A549 treated with Mapracorat at 1 μM for 4 hours (cell line): ENCODE data around the gene PTX4. TPM values are rescaled to one million over a fixed set of nuclear protein-coding genes. Genes with fewer than 3 reads are reported as not detected.

ENCODE experiments used
- total RNA-seq: library from RNA; stranded (reverse); fragments of 200-300 nt; extraction: Qiagen RNA extraction; gene quantifications from 5 replicates; pipeline ENCODE4 v1.2.3, GENCODE V29; 2022

PTX4 gene, protein sequence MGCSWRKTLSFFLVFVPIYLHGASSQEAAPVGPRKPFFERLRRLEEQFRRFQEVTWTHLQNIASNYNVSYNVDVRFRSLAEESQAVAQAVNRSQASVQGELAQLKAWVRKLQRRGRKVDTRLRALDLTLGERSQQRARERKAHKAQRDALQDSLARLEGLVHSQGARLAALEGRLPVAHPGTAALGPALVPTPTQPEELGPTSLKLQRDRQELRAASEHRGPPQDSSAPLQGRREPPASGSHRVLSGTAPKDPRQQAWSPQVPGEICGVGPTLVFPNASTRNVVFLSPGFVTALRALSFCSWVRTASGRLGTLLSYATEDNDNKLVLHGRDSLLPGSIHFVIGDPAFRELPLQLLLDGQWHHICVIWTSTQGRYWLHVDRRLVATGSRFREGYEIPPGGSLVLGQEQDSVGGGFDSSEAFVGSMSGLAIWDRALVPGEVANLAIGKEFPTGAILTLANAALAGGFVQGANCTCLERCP
- total RNA-seq = not detected in 5 replicates

DNA sequence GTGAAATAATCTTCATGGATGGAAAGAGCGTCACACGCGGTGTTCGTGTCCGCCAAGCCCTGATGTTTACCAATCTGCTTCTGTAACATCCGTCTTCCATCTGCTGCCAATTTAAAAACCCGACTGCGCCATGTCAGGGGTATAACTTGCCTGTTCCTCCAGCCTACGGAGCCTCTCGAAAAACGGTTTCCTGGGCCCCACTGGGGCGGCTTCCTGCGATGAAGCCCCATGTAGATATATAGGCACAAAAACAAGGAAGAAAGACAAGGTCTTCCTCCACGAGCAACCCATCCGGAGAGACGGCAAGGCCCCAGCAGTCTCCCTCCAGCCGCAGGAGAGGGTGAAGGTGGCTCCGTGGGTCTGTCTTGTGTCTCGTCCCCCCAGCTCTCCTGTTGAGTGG, at the start of gene PTX4:
PTX4 (minus strand) TSS at position 326 of the 400 bp plus-strand sequence; CDS start at position 291, 35 bp downstream.

DNA sequence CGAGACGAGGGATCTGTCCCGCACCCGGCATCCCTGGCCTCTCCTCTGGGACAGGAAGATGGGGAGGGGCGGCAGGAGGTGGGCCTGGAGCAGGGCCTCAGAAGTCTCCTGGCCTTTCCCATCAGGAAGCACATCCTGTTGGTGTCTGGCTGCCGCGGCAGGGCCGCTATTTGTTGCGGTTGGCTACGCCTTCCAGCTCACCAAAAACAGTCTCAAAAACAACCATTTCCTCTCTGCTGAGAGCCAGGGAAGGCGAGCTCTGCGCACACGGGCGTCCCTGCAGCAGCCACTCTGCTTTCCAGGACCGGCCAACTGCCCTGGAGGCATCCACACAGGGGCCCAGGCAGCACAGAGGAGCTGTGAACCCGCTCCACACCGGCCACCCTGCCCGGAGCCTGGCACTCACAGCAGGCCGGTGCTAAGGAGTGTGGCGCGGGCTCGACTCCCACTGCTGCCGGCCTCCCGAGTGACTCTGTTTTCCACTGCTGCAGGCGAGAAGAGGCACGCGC, 44.8 kb upstream of the PTX4 start, which contains the start of gene TMEM204:
TMEM204 (plus strand) TSS at position 224 of the 509 bp plus-strand sequence. CDS start 610 bp downstream, outside the sequence.

DNA sequence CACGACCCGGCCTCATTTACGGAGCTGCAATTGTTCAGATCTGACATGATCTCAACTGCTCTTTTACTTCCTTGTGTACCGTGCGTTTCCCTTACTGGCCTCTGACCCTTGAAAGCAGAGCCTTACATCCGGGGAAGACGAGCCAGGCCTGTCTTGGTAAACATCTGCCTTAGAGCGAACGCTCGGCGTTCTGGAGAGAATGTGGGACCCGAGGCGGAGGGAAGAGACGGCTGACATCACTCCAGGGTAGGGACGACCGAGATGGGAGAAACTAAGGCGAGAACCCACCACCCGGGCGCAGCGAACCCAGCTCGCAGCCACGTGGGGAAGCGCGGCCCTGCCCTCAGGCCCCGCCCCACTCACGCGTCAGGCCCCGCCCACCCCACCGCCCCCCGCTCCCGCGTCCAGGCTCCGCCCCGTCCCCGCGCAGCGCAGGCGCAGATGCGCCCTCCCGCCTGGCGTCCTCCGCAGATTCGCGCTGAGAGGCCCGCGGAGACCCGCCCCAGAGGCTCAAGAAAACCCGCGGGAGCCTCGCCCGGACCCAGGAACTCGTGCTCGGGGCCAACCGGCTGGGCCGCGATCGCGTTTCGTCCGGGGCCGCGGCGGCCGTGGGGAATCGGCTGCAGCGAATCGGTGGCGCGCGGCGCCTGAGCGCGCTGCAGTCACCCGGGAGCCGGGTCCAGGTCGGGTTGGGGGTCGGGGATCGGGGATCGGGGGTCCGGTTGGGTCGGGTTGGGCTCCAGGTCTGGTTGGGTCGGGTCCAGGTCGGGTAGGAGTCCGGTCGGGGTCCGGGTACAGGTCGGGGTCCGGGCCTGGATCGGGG, 4.4 kb upstream of the PTX4 start, which contains the start of gene TELO2:
TELO2 (plus strand) TSS at position 438 of the 823 bp plus-strand sequence. CDS start 922 bp downstream, outside the sequence.

DNA sequence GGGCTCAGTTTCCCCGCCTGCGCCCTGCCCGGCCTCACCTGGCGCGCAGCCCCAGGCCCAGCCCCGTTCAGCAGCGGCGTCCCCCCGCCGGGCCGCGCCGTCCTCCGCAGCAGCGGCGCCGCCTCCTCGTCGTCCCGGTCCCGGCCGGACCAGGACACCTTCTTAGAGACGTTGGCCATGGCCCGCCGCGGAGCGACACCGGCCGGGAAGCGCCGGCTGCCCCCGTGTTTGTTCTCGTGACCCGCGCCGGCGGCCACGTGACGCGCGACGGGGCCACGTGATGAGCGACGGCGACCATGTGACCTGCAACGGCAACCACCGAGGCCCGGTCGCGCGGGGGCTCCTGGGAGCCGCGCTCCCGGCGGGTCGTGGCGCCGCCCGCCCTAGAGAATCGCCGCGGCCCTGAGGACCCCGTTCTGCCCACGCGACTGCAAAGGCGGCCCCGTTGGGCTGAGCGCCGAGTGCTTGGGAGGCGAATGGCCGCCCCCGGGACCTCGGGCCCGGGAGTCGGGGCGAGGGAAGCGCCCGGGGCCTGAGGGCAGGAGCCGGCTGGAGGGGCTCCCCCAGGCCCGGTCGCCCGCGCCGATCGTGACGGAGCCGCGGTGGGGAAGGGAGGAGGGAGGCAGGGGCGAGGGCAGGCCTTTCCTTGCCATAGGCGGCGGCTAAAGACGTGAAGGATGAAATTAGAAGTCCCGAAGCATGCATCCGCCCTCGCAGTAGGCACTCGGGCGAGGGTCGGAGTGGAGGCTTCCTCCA, 13.8 kb downstream of the PTX4 start, which contains the start of gene CLCN7:
CLCN7 (minus strand) TSS at position 233 of the 756 bp plus-strand sequence; CDS start at position 179, 54 bp downstream.

DNA sequence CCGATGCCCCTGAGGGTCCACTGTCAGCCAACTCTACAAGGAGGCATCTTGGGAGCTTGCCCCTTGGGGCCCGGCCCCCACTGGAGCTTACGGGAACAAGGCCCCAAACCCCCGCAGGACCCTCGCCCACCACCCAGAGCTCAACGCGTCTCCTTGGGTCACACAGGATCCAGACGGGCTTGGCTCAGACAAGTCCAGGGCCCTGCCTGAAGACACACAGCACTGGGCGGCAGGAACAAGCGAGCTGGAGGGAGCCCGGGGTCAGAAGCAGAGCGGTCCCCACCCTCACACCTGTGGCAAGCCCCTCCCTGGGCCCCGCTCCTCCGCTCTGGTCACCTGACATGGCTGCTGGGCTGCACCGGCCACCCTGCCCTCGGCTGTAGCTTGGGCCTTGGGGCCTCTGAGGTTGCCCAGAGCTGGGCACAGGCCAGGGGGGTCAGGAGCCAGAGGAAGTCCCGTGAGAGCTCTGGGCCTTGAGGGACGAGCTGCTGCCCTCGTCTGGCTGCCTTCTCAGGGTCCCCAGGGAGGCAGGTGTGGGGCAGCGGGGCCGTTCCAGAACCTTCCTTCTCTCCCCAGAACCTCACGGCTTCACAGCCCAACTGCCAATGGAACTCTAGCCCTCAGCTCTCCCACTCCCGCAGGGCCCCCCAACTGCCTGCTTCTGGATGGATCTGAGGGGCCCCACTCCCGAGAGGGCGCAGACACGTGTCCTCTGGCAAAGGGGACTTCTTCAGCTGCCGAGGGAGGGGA, 44.6 kb downstream of the PTX4 start, which contains the start of gene CCDC154:
CCDC154 (minus strand) TSS at position 577 of the 750 bp plus-strand sequence; CDS start at position 343, 234 bp downstream.

Other genes with a start within 250 kb of the PTX4 start
- 0.15 TPM in 1 of 5 replicates, not detected in the others for gene TPSAB1, start 248.2 kb downstream of the PTX4 start, total RNA-seq
- gene TPSD1, start 232.9 kb downstream of the PTX4 start, total RNA-seq = 0.11 TPM in 1 of 5 replicates, not detected in the others
- gene UBE2I, start 179.3 kb downstream of the PTX4 start, total RNA-seq = 154 to 191 TPM (median 162 TPM) in 5 replicates
- gene BAIAP3, start 155.3 kb downstream of the PTX4 start, total RNA-seq = 0.49 to 1.4 TPM (median 1.00 TPM) in 5 replicates
- gene TSR3, start 137.1 kb downstream of the PTX4 start, total RNA-seq = 56.9 to 97.4 TPM (median 93.0 TPM) in 5 replicates
- gene GNPTG, start 137.0 kb downstream of the PTX4 start, total RNA-seq = 24.6 to 38.0 TPM (median 35.0 TPM) in 5 replicates
- gene UNKL, start 74.2 kb downstream of the PTX4 start, total RNA-seq = 17.0 to 35.5 TPM (median 32.0 TPM) in 5 replicates
- 32.7 to 37.9 TPM (median 36.1 TPM) in 5 replicates for gene UQCC4, start 68.2 kb downstream of the PTX4 start, total RNA-seq
- gene PERCC1, start 57.9 kb downstream of the PTX4 start, total RNA-seq = not detected in 5 replicates
- 0.20 to 0.81 TPM (median 0.32 TPM) in 5 replicates for gene CCDC154, start 44.4 kb downstream of the PTX4 start, total RNA-seq
- 45.9 to 78.5 TPM (median 73.6 TPM) in 5 replicates for gene CLCN7, start 13.9 kb downstream of the PTX4 start, total RNA-seq
- 21.9 to 44.1 TPM (median 39.5 TPM) in 5 replicates for gene TELO2, start 4.4 kb upstream of the PTX4 start, total RNA-seq
- gene TMEM204, start 44.7 kb upstream of the PTX4 start, total RNA-seq = 0.17 to 0.20 TPM in 2 of 5 replicates, not detected in the others
- 7.7 to 9.0 TPM (median 8.6 TPM) in 5 replicates for gene IFT140, start 123.1 kb upstream of the PTX4 start, total RNA-seq
- gene CRAMP1, start 123.4 kb upstream of the PTX4 start, total RNA-seq = 10.2 to 21.1 TPM (median 15.9 TPM) in 5 replicates
- gene JPT2, start 189.3 kb upstream of the PTX4 start, total RNA-seq = 167 to 196 TPM (median 178 TPM) in 5 replicates
- gene MAPK8IP3, start 217.3 kb upstream of the PTX4 start, total RNA-seq = 40.7 to 70.6 TPM (median 60.8 TPM) in 5 replicates